HG03442 (cell line): ENCODE measurements around the gene ECPAS.
A peak's percentile ranks its signal among the peaks of the same experiment; 100 is the strongest.
"Not testable (repeated sequence)": the region's sequence is repeated elsewhere in the genome, so short reads cannot be mapped to it uniquely, and the experiment has no call there.

Experiments
- ATAC-seq: cut with Tn5 transposase; IDR thresholded peaks from one replicate; pipeline ENCODE4 v1.9.1; 2021; ENCODE audit warnings: mild to moderate bottlenecking, moderate library complexity; ENCODE audit not compliant: unreplicated experiment

Gene ECPAS

GRCh38 chr9:111483858-111484571 is at the start of gene ECPAS:
Gene ECPAS (minus strand): TSS chr9:111484383. CDS start chr9:111472918, 11,465 bp downstream.
- peak; percentile 58 for ATAC-seq

GRCh38 chr9:111533099-111533790 is 49.1 kb upstream of the ECPAS start:
- ATAC-seq: no peak

- ATAC-seq: no peak
Measured at GRCh38 chr9:111531716-111532115, 47.5 kb upstream of the ECPAS start.

- ATAC-seq: no peak
Measured at GRCh38 chr9:111529787-111530186, 45.6 kb upstream of the ECPAS start.

GRCh38 chr9:111527347-111527746 is 43.2 kb upstream of the ECPAS start:
- no peak for ATAC-seq

GRCh38 chr9:111525056-111525977 is 41.1 kb upstream of the ECPAS start, which contains the start of gene ZNF483:
Gene ZNF483 (plus strand): TSS chr9:111525179. CDS start chr9:111527396, 2,217 bp downstream.
- ATAC-seq: peak; percentile 59

- no peak for ATAC-seq
Measured at GRCh38 chr9:111524731-111525055, 40.5 kb upstream of the ECPAS start.

GRCh38 chr9:111516061-111516465 is 31.9 kb upstream of the ECPAS start:
- peak; percentile 46 for ATAC-seq

- ATAC-seq: no peak
Measured at GRCh38 chr9:111514967-111515366, 30.8 kb upstream of the ECPAS start.

GRCh38 chr9:111511581-111511980 is 27.4 kb upstream of the ECPAS start:
- not testable (repeated sequence) for ATAC-seq

GRCh38 chr9:111502506-111502905 is 18.3 kb upstream of the ECPAS start:
- no peak for ATAC-seq

GRCh38 chr9:111501648-111502047 is 17.5 kb upstream of the ECPAS start:
- ATAC-seq: no peak

GRCh38 chr9:111501005-111501562 is 16.9 kb upstream of the ECPAS start:
- ATAC-seq: no peak

- ATAC-seq: not testable (repeated sequence)
Measured at GRCh38 chr9:111497196-111497595, 13.0 kb upstream of the ECPAS start.

- ATAC-seq: no peak
Measured at GRCh38 chr9:111484572-111484894, 350 bp upstream of the ECPAS start.

- ATAC-seq: peak; percentile 26
Measured at GRCh38 chr9:111483439-111483857, 735 bp downstream of the ECPAS start.

GRCh38 chr9:111482694-111483438 is 1.3 kb downstream of the ECPAS start:
- peak; percentile 45 for ATAC-seq

GRCh38 chr9:111481885-111482636 is 2.1 kb downstream of the ECPAS start:
- no peak for ATAC-seq

GRCh38 chr9:111477677-111478076 is 6.5 kb downstream of the ECPAS start:
- ATAC-seq: no peak

- ATAC-seq: no peak
Measured at GRCh38 chr9:111475195-111475594, 9.0 kb downstream of the ECPAS start.
